MCF 10A (cell line): ENCODE data around the gene TRPT1. TPM values are rescaled to one million over a fixed set of nuclear protein-coding genes. Genes with fewer than 3 reads are reported as not detected.

ENCODE experiments used
- BruUV-seq: library from RNA; stranded (reverse); fragments of 400-500 nt; replicated peaks from 2 replicates; lab custom pipeline; 2021; lab: Mats Ljungman, UMichigan
- CTCF ChIA-PET: fragments of 300-600 bp; sonication (Branson Sonifier 250); formaldehyde crosslinking; extraction: SDS; loops from one replicate; lab custom pipeline; 2021; ENCODE audit warnings: antibody characterized with exemption, inconsistent platforms; lab: Yijun Ruan, JAX
- POLR2A ChIA-PET: fragments of 300-600, 350-650 bp; sonication (Branson Sonifier 250); formaldehyde crosslinking; extraction: SDS; loops from one replicate; lab custom pipeline; 2020; ENCODE audit warnings: antibody characterized with exemption, inconsistent platforms; lab: Yijun Ruan, JAX
- DNase-seq: peaks from one replicate; pipeline ENCODE4 v3.0.0-alpha.2; 2018; ENCODE audit not compliant: unreplicated experiment
- H3K27ac Mint-ChIP-seq: one replicate; pipeline ENCODE4 v1.8.0; 2022; ENCODE audit warnings: mild to moderate bottlenecking, low read depth, mixed read lengths; ENCODE audit not compliant: unreplicated experiment
- H3K27me3 Mint-ChIP-seq: one replicate; pipeline ENCODE4 v1.8.0; 2022; ENCODE audit warnings: mixed read lengths; ENCODE audit not compliant: insufficient read depth, unreplicated experiment
- H3K36me3 Mint-ChIP-seq: one replicate; pipeline ENCODE4 v1.8.0; 2022; ENCODE audit warnings: mild to moderate bottlenecking, moderate library complexity, mixed read lengths; ENCODE audit not compliant: insufficient read depth, unreplicated experiment
- H3K4me1 Mint-ChIP-seq: one replicate; pipeline ENCODE4 v1.8.0; 2022; ENCODE audit warnings: mixed read lengths; ENCODE audit not compliant: insufficient read depth, unreplicated experiment
- H3K4me3 Mint-ChIP-seq: one replicate; pipeline ENCODE4 v1.8.0; 2022; ENCODE audit warnings: mild to moderate bottlenecking, moderate library complexity, mixed read lengths; ENCODE audit not compliant: unreplicated experiment
- H3K9me3 Mint-ChIP-seq: one replicate; pipeline ENCODE4 v1.8.0; 2022; ENCODE audit warnings: mixed read lengths; ENCODE audit not compliant: unreplicated experiment
- CTCF ChIP-seq: fragments of 200-600 bp; IDR thresholded peaks from one replicate; pipeline ENCODE4 v1.8.0; 2022; ENCODE audit warnings: antibody characterized with exemption, mild to moderate bottlenecking; ENCODE audit not compliant: unreplicated experiment
- intact Hi-C: fragments of 100-400 bp; cut with micrococcal nuclease; formaldehyde crosslinking; loops from 2 replicates; pipeline ENCODE4 v1.14.1; 2022
- total RNA-seq: library from RNA; stranded (reverse); gene quantifications from 2 replicates; pipeline ENCODE4 v1.2.3, GENCODE V29; 2022

The TRPT1 gene
- total RNA-seq, 1 experiment from 2014 or later = 31.3 TPM

DNA sequence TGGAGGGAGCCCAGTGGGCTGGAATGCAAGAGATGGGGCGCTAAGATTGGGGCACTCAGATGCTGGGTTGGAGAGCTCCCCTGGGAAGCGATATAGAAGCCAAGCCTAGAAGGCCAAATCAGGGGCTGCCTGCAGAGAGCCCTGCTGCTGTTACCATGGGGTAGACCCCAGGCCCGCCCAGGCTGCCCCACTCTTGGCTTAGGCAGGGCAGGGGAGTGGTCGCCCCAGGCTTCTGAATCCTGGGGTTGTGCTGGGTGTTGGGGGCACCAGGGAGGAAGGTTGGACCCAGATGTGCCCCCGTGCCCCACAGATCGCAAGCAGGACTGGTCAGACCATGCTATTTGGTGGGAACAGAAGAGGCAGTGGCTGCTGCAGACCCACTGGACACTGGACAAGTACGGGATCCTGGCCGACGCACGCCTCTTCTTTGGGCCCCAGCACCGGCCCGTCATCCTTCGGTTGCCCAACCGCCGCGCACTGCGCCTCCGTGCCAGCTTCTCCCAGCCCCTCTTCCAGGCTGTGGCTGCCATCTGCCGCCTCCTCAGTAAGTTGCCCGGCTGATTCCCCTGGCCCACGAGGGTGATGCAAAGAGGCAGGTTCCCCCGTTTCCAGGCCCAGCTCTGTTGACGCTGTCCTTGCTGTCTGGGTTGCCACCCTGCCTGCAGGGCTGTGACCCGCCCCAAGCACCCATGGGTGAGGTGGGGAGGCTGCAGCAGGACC lies 15.5 kb downstream of the TRPT1 start:
- no peak for TF ChIP-seq CTCF
- H3K4me1 Mint-ChIP-seq = no peaks in the 10 kb centered on the region
- ChIA-PET CTCF (interaction anchor here (0.6 to 1.3 kb wide), 4 partner anchors 16 to 1531 kb away, joined by 3 read pairs; partner anchors contain the start of genes NUDT22 and TRPT1), POLR2A (interaction anchor here (0.8 kb wide), 1 partner anchor 42 kb away, joined by 5 read pairs; no protein-coding TSS in a partner anchor)
- no peak for DNase-seq
- H3K9me3 Mint-ChIP-seq = no peaks in the 10 kb centered on the region
- no peak overlapping the region for H3K27ac Mint-ChIP-seq
- no peaks in the 10 kb centered on the region for H3K27me3 Mint-ChIP-seq
- no TSS peak for BruUV-seq
- peaks cover 12% of the 10 kb centered on the region for H3K36me3 Mint-ChIP-seq
- H3K4me3 Mint-ChIP-seq = no peak overlapping the region
- intact Hi-C loops = no loop called here

DNA sequence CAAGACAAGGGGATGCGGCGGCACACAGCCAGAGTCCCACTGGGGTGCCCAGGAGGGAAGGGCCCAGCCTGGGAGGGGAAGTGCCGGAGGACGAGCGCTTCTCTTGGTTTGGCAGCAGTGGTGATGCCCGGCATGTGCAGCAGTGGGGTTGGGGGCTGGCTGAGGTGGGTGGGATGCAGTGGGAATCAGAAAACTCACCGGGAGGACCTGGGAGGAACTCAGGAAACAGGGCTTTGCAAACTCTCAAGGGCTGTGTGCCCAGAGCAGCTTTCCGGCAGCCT lies 16.5 kb downstream of the TRPT1 start:
- CTCF ChIA-PET = no interaction called here
- Mint-ChIP-seq H3K4me1 (peaks cover 3% of the 10 kb centered on the region), H3K27ac (no peak overlapping the region), H3K4me3 (no peak overlapping the region), H3K36me3 (peaks cover 22% of the 10 kb centered on the region), H3K27me3 (no peaks in the 10 kb centered on the region), H3K9me3 (no peaks in the 10 kb centered on the region)
- intact Hi-C loops = no loop called here
- BruUV-seq = no TSS peak
- POLR2A ChIA-PET = interaction anchor here (0.8 kb wide), 1 partner anchor 43 kb away, joined by 5 read pairs; no protein-coding TSS in a partner anchor
- DNase-seq = no peak
- no peak for TF ChIP-seq CTCF

- Mint-ChIP-seq H3K9me3 (no peaks in the 10 kb centered on the region), H3K4me1 (peaks cover 8% of the 10 kb centered on the region), H3K27me3 (no peaks in the 10 kb centered on the region), H3K27ac (no peak overlapping the region), H3K4me3 (no peak overlapping the region), H3K36me3 (peaks cover 27% of the 10 kb centered on the region)
- ChIA-PET CTCF (no interaction called here), POLR2A (interaction anchor here (0.5 to 1.1 kb wide), 5 partner anchors 15 to 76 kb away, joined by 3 to 4 read pairs (median 3); partner anchors contain the start of genes NUDT22, STIP1 and TRPT1)
- intact Hi-C loops = no loop called here
- BruUV-seq = no TSS peak
- no peak for DNase-seq
- no peak for TF ChIP-seq CTCF
Observed at GRCh38 chr11:64208796-64209562, 17.0 kb downstream of the TRPT1 start.
